ENCODE data around the gene PSIP1. TPM values are rescaled to one million over a fixed set of nuclear protein-coding genes. Genes with fewer than 3 reads are reported as not detected.

The PSIP1 gene
- total RNA-seq, 1 experiment from 2014 or later: 42.9 TPM

GRCh38 chr9:15512204-15512603 lies 1.4 kb upstream of the PSIP1 start:
- peak overlapping the region; percentile 9; the same call in 1 of the 2 replicates for H3K27ac ChIP-seq (ENCODE audit: low read length)
- CTCF ChIA-PET: interaction anchor here (0.8 to 1.3 kb wide), 2 partner anchors 31 to 41 kb away, joined by 3 read pairs; no protein-coding TSS in a partner anchor
- H3K4me2 ChIP-seq (ENCODE audit: low read length): peak overlapping the region; percentile 98
- no peaks in the 10 kb centered on the region for H3K9me2 ChIP-seq (replicated peaks; ENCODE audit: low read length)
- peaks cover 33% of the 10 kb centered on the region for H3K79me2 ChIP-seq (ENCODE audit: low read length)
- no peak overlapping the region for H3K4me3 ChIP-seq (ENCODE audit: low read length)
- peaks cover 28% of the 10 kb centered on the region for H3K4me1 ChIP-seq (ENCODE audit: insufficient read depth, low read length)
- intact Hi-C loops (cut with micrococcal nuclease): loop anchor here (5.0 kb wide), 1 partner anchor 95 kb away; no protein-coding TSS in a partner anchor
- no peaks in the 10 kb centered on the region for H3K36me3 ChIP-seq (ENCODE audit: low read depth, low read length)
- DNase-seq (peak; percentile 32), ATAC-seq (peak; percentile 11; the same call in 1 of the 2 replicates)
- no peaks in the 10 kb centered on the region for H3K9me3 ChIP-seq (ENCODE audit: low read length)
- POLR2A ChIA-PET (ENCODE audit: unreplicated experiment): no interaction called here
- no peak overlapping the region for H3K9ac ChIP-seq (ENCODE audit: low read length)
- no peaks in the 10 kb centered on the region for H3F3A ChIP-seq (ENCODE audit: low read length, unreplicated experiment)
- TF ChIP-seq EZH2phosphoT487 (IDR thresholded peaks at IDR 0.05; ENCODE audit: borderline replicate concordance, low read length) (no peak), EZH2 (IDR thresholded peaks at IDR 0.05; ENCODE audit: low read length, unreplicated experiment) (no peak)
- TF ChIP-seq, protein P1, sequence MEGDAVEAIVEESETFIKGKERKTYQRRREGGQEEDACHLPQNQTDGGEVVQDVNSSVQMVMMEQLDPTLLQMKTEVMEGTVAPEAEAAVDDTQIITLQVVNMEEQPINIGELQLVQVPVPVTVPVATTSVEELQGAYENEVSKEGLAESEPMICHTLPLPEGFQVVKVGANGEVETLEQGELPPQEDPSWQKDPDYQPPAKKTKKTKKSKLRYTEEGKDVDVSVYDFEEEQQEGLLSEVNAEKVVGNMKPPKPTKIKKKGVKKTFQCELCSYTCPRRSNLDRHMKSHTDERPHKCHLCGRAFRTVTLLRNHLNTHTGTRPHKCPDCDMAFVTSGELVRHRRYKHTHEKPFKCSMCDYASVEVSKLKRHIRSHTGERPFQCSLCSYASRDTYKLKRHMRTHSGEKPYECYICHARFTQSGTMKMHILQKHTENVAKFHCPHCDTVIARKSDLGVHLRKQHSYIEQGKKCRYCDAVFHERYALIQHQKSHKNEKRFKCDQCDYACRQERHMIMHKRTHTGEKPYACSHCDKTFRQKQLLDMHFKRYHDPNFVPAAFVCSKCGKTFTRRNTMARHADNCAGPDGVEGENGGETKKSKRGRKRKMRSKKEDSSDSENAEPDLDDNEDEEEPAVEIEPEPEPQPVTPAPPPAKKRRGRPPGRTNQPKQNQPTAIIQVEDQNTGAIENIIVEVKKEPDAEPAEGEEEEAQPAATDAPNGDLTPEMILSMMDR (conservative IDR thresholded peaks at IDR 0.05; ENCODE audit: low read depth, low read length): no peak
- BruUV-seq (replicated peaks): no TSS peak
- H3K27me3 ChIP-seq (ENCODE audit: low read length): no peaks in the 10 kb centered on the region
- no peak overlapping the region for H2AFZ ChIP-seq (ENCODE audit: low read length)
- peaks cover 16% of the 10 kb centered on the region for H4K20me1 ChIP-seq (ENCODE audit: low read length)

DNA sequence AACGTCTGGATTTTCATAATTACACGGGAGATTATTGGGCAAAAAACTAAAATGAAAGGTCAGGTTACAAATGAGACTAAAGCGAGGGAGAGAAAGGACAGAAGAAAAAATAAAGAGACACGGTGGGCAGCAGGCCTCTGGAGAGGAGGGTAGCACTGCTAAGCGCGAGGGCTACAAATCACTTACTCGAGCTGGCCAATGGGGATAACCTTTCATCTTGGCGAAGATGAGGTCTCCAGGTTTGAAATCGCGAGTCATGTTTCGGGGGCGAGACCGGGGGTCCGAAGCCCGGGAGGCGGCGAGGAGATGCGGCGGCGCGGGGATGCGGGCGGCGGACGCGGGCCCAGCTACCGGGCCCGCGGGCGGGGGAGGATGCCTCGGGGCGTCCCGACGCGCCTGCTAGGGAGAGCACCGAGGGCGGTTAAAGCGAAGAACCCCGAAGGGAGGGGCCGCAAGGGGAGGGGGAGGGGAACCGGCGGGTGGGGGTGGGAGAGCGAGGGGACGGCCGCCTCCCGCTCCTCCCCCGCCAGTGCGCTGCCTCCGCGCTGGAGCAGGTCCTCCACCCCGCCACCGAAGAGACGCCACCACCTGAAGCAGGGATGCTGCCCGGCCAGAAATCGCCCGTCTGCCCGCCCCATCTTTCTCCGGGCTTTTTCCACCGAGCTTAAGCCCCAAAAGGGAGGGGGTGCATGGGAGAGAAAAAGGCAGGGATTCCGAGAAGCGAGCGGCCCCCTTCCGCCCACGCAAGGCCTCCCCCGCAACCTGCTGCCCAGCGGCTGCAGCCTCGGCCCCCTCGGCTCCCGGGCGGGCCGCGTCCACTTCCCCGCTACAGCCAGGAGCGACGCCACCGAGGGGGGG lies 610 bp downstream of the PSIP1 start:
- no peaks in the 10 kb centered on the region for H3K27me3 ChIP-seq (ENCODE audit: low read length)
- peaks cover 16% of the 10 kb centered on the region for H4K20me1 ChIP-seq (ENCODE audit: low read length)
- intact Hi-C loops (cut with micrococcal nuclease): loop anchor here (2.0 to 5.0 kb wide), 2 partner anchors 33 to 97 kb away; no protein-coding TSS in a partner anchor
- H3K36me3 ChIP-seq (ENCODE audit: low read depth, low read length): peaks cover 8% of the 10 kb centered on the region
- TF ChIP-seq EZH2 (IDR thresholded peaks at IDR 0.05; ENCODE audit: low read length, unreplicated experiment): no peak
- TF ChIP-seq, protein P1 (conservative IDR thresholded peaks at IDR 0.05; ENCODE audit: low read depth, low read length): no peak
- no peak for TF ChIP-seq EZH2phosphoT487 (IDR thresholded peaks at IDR 0.05; ENCODE audit: borderline replicate concordance, low read length)
- DNase-seq: no peak
- ChIA-PET POLR2A (ENCODE audit: unreplicated experiment) (interaction anchor here (0.7 kb wide), 1 partner anchor 27 kb away, joined by 4 read pairs; no protein-coding TSS in a partner anchor), CTCF (no interaction called here)
- peaks cover 28% of the 10 kb centered on the region for H3K4me1 ChIP-seq (ENCODE audit: insufficient read depth, low read length)
- peak overlapping the region; percentile 98 for H2AFZ ChIP-seq (ENCODE audit: low read length)
- peaks cover 47% of the 10 kb centered on the region for H3K79me2 ChIP-seq (ENCODE audit: low read length)
- peak overlapping the region; percentile 98 for H3K4me2 ChIP-seq (ENCODE audit: low read length)
- H3K9ac ChIP-seq (ENCODE audit: low read length): peak overlapping the region; percentile 94
- H3K27ac ChIP-seq (ENCODE audit: low read length): peak overlapping the region; percentile 81
- H3K9me3 ChIP-seq (ENCODE audit: low read length): no peaks in the 10 kb centered on the region
- peak; percentile 58 for ATAC-seq
- BruUV-seq (replicated peaks): no TSS peak
- no peaks in the 10 kb centered on the region for H3F3A ChIP-seq (ENCODE audit: low read length, unreplicated experiment)
- no peaks in the 10 kb centered on the region for H3K9me2 ChIP-seq (replicated peaks; ENCODE audit: low read length)
- peak overlapping the region; percentile 83 for H3K4me3 ChIP-seq (ENCODE audit: low read length)

All from PC-3 (cell line).